CD4-positive, alpha-beta T cell treated with Interleukin-15 for 4 hours (primary cell): ENCODE results near the gene SRRM3.
"Not testable (repeated sequence)": the region's sequence is repeated elsewhere in the genome, so short reads cannot be mapped to it uniquely, and the experiment has no call there.

ENCODE experiments used
- DNase-seq: peaks from one replicate; pipeline ENCODE4 v3.0.0-alpha.2; 2020; ENCODE audit warnings: low spot score

SRRM3 gene

DNA sequence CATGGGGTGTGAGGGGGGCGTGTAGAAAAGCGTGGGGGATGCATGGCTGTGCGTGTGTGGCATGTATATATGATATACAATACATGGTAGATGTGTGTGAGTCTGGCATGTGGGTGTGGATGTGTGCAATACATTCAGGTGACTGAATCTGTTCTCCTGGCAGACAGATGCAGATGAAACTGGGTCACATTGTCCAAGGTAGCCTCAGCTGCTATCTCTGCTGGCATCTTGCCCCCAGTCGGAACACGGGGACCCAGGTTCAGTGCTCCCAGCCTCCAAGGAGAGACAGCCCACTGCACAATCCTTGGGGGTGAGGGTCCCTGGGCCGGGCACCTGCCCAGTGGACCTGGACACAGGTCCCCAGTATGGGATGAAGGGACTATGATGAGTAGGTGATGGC lies 12.4 kb upstream of the SRRM3 start:
- no peak for DNase-seq

- no peak for DNase-seq
Observed at GRCh38 chr7:76191783-76192240, 9.9 kb upstream of the SRRM3 start.

- no peak for DNase-seq
Observed at GRCh38 chr7:76193466-76193865, 8.2 kb upstream of the SRRM3 start.

DNA sequence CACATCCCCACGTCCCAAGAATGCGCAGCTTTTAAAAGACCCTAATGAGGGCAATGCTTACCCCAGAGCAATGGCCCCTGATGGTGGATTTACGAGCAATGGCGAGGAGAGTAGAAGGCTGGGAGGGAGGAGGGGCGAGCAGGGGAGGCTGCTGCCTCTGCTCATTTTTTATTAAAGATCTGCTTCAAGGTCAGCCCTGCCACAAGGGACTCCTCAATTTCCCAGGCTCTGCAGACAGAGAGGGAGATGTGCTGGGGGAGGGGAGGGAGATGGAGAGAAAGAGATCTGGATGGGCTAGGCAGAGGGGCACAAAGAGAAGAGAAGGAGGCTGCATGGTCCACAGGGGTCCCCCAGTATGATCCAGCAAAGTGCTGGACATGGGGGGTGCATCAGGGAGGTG lies 7.8 kb upstream of the SRRM3 start:
- no peak for DNase-seq

DNA sequence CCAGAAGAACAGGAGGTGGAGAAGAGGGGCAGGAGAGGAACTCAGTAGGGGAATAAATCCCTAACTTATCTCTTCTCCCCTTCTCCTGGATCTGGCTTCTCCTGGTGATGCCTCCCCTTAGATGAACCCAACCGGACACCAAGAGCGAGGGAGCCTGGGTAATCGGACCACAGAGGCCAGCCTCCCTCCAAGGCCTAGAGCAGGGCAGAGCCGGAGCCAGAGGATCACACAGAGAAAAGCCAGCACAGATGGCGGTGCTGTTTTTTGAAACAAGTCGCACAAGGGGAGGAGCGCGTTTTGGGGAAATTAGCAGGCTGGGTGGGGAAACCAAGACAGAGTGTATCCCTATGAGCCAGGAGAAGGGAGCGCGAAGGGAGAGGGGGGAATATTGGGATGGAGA lies 4.9 kb upstream of the SRRM3 start:
- no peak for DNase-seq

- no peak for DNase-seq
Observed at GRCh38 chr7:76198202-76198601, 3.5 kb upstream of the SRRM3 start.

GRCh38 chr7:76202666-76203030 lies 952 bp downstream of the SRRM3 start:
- DNase-seq: no peak

DNA sequence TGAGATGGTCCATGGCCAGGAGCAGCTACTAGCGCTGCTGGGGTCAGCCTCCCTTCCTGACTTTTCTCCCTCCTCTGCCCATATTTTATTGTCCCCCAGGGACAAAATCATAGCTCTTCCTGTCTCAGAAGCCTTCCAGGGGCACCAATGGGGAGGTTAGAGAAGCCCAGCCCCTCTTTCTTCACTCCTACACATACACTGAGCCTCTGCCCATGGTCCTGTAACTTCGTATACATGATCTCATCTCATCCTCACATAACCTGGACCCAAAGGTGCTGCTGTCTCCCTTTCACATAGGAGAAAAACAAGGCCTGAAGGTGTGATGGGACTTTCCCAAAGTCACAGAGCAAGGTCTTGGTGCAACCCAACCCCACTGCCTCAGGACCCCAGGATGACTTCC lies 2.5 kb downstream of the SRRM3 start:
- DNase-seq: no peak

- no peak for DNase-seq
Observed at GRCh38 chr7:76206633-76207032, 4.9 kb downstream of the SRRM3 start.

GRCh38 chr7:76209310-76209709 lies 7.6 kb downstream of the SRRM3 start:
- DNase-seq: no peak

DNA sequence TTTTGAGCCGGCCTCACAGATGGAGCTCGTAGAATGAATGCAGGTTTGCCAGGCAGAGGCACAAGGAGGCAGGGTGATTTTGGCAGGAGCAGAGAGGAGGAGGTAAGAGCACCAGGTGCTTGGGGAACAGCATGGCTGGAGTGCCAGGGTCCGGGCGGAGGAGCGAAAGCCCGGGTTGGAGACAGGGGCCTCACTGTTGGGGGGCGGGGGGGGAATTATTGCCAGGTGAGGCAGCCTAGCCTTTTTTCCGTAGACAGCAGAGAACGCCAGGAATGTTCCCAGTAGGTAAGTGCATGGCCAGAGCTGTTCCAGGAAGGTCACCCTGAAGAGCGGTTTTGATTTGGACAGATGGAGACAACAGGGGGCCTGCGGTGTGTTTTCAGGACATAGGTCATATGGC lies 9.5 kb downstream of the SRRM3 start:
- DNase-seq: no peak

GRCh38 chr7:76215349-76215748 lies 13.7 kb downstream of the SRRM3 start:
- not testable (repeated sequence) for DNase-seq

DNA sequence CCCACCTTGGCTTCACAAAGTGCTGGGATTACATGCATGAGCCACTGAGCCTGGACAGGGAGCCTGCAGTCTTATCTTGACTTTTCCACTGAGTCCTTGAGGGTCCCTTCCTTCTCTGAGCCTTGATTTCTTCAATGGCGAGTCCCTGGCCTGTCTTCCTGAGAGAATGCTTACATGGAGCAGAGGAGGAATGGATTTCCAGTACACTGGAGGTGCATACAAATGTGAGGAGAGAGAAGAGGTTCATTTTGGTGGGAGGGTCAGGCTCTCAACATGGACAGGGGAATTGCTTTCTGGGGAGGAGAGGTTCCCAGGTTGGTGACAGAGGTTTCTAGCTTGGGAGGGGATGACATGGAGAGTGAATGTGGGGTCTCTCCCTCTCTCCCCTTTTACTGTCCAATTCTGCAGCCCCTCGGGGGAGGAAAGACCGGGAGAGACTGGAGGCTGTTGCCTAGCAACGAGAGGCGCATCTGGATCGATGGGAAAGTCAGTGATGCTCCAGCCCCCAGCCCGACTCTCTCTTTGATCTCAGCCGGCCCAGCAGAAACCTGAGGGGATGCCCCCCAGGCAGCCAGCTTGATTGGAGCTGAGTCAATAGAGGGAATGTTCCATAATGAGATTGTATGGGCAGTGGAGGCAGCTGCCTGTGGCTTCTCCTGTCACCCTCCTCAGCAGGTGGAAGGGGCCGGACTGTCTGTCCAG lies 14.8 kb downstream of the SRRM3 start:
- no peak for DNase-seq

DNA sequence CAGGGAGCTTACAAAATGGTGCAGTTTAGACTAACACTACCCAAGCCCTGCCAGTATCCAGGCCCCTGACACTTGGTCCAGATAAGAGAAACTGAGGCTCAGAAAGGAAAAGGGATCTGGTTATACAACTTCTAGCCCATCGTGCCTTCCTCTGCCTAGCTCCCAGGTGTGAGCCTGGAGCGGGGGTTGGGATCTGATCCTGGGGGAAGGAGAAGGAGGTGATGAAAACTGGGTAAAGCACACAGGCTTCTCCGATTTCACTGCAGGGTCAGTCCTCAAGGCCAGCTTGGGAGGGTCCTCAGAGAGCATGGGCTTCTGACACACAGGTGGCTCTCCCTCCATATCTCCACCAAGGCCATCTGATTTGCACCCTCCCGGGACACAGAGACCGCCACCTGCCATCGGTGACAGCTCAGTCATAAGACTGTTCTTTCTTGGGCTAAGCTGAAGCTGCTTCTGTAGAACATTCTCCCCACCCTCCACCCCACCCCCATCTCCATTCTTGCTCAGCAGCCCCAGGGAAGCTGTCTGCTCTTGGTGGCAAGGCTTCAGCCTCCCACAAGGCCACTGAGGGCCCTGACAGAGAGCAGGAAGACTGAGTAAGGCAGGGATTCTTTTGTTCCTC lies 16.4 kb downstream of the SRRM3 start:
- DNase-seq: no peak

DNA sequence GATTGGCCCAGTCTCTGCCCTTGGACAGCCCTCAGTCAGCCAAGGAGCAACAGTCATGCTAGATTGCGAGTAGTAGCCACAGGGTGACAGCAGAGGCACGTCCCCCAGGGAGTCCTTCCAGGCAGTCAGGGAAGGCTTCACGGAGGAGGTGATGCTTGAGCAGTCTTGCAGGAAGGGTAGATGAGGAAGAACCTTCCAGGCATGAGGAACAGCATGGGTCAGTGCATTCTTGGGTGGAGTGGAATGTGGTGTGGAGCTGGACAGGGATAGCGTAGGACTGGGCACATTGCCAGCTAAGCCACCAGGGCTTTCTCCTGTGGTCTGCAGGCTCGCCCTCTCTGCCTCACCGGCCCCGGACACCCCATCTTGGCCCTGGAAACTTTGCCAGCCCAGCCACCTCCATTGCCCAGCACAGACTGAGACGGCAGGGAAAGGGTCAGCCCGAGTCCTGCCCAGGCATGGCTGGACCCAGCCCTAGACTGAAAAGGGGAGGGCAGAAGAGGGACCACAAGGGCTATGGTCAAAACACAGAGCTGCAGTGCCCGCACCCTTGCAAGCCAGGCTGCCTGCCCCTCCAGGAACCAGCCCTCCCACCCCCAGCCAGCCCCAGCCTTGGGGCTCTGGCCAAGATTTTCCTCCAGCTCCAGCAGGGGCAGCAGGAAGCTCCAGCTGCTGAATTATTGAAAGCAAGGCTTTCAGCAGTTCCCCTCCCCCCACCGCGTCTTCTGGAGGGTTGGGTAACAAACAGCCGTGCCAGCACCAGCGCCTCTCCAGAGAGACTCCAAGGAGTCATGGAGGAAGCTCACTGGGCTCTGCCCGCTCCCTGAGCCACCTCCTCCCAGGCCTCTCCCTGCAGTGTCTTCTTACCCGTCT lies 18.7 kb downstream of the SRRM3 start:
- DNase-seq: no peak

- no peak for DNase-seq
Observed at GRCh38 chr7:76222333-76222732, 20.6 kb downstream of the SRRM3 start.

DNA sequence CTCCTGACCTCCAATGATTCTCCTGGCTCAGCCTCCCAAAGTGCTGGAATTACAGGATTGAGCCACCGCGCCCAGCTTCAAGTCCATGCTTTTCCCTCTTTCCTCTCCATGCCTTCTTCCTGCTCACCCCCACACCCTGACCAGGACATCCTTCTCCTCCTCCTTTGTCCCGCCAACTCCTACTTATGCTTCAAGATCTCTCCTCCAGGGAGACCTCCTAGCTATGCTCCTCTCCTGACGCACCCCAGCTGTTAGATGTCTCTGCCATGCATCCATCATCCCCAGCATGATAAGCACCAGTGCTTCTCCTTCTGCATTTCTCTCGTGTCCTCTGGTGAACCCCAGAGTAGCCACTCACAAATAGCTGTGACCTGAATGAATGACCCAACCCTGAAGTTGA lies 21.1 kb downstream of the SRRM3 start:
- no peak for DNase-seq

GRCh38 chr7:76223286-76223972 lies 21.7 kb downstream of the SRRM3 start:
- DNase-seq: no peak

DNA sequence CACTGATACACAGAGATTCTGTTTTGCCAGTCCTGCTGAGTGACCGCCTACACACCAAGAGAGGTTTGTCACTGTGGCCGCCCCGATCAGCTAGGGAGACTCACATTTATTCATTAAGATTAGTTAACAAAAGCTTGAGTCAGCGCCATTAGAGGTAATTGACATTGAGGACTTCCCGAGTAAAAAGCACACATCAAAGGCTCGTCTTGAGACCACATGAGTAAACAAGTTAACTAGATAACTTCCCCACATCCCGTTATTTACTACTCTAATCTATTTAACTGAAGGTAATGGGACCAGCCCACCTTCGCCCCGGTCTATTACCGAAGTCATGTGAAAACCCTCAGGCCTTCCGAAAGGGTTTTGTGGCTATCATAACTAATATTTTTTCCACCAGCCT lies 23.0 kb downstream of the SRRM3 start:
- no peak for DNase-seq

- DNase-seq: no peak
Observed at GRCh38 chr7:76225379-76225778, 23.7 kb downstream of the SRRM3 start.

GRCh38 chr7:76225951-76226350 lies 24.3 kb downstream of the SRRM3 start:
- DNase-seq: no peak

GRCh38 chr7:76226878-76227423 lies 25.3 kb downstream of the SRRM3 start:
- not testable (repeated sequence) for DNase-seq
